ENCODE results near the gene CAPN1. TPM values are rescaled to one million over a fixed set of nuclear protein-coding genes. Genes with fewer than 3 reads are reported as not detected.

The CAPN1 gene
- total and polyA plus RNA-seq, 8 donors = 79.5 to 325 (median 134) TPM

GRCh38 chr11:65207918-65208784 lies 26.4 kb downstream of the CAPN1 start:
- no peak overlapping the region for H3K27ac ChIP-seq
- H3K9me3 ChIP-seq = no peaks in the 10 kb centered on the region
- peak in 1 of 2 donors; percentile 13 for DNase-seq
- H3K36me3 ChIP-seq = peaks cover 77 to 94% (median 92%) of the 10 kb centered on the region in 4 donors
- TF ChIP-seq EP300 (IDR thresholded peaks at IDR 0.05) (no peak), POLR2A (IDR thresholded peaks at IDR 0.05) (no peak), POLR2AphosphoS5 (IDR thresholded peaks at IDR 0.05) (no peak), CTCF (IDR thresholded peaks at IDR 0.05) (no peak)
- intact Hi-C loops (cut with DNase I; ENCODE audit: low total_unique reads) = no loop called here
- peaks cover under 1 to 3% (median 2%) of the 10 kb centered on the region in 4 donors for H3K4me1 ChIP-seq
- H3K27me3 ChIP-seq = no peaks in the 10 kb centered on the region
- no peak overlapping the region for H3K4me3 ChIP-seq
- 88 to 94% (median 90%) methylated on average over 15 to 16 of the region's 16 CpGs for WGBS, 5 donors

DNA sequence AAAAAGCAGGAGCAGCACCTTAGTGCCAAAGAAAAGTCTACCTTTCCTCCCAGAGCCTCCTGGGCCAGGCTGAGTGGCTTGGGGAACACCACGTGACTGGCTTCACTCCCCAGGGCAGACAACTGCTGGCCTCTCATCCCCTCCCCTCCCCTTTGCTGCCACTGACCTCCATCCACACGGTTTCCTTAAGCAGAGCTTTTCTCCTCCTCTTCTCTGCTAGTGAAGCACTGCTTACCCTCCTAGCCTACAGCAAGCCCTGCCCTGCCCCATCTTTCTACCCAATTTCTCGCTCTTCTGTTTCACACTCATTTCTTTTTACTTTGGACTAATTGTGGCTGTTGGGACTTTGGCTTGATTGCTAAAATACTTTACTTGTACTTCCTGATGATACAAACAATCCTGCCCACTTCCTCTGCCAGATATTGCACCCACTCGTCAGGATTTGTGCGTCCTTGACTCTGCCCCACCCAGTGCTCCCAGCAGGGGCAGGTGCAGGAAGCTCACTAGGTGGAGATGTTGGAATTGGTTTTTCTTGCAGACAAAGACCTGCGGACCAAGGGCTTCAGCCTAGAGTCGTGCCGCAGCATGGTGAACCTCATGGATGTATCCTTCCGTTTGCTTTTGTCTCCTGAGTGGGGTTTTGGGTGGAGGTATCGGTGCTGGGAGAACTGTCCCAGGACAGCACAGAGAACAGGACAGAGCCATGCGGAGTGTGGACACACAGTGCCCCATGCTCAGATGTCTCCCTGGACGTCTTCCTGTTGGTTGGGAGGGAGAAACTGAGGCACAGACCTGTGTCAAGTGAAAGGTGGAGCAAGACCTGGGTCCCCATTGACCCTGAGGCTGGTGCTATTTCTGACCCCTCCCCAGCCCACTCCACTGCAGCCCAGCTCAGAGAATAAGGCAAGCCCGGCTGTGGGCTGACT lies 27.3 kb downstream of the CAPN1 start:
- no peak for TF ChIP-seq EP300 (IDR thresholded peaks at IDR 0.05)
- TF ChIP-seq CTCF (IDR thresholded peaks at IDR 0.05) = no peak
- no peak for TF ChIP-seq POLR2A (IDR thresholded peaks at IDR 0.05)
- no peak for TF ChIP-seq POLR2AphosphoS5 (IDR thresholded peaks at IDR 0.05)
- H3K4me3 ChIP-seq = no peak overlapping the region
- H3K27ac ChIP-seq = no peak overlapping the region
- intact Hi-C loops (cut with DNase I; ENCODE audit: low total_unique reads) = no loop called here
- peaks cover 72 to 85% (median 83%) of the 10 kb centered on the region in 4 donors for H3K36me3 ChIP-seq
- H3K27me3 ChIP-seq = no peaks in the 10 kb centered on the region
- H3K9me3 ChIP-seq = no peaks in the 10 kb centered on the region
- peaks cover 3 to 10% (median 8%) of the 10 kb centered on the region in 4 donors for H3K4me1 ChIP-seq
- peak; percentile 3 to 15 for DNase-seq
- WGBS, 5 donors = 70 to 80% (median 74%) methylated on average over 12 to 13 of the region's 13 CpGs

GRCh38 chr11:65209711-65210360 lies 28.1 kb downstream of the CAPN1 start:
- peak; percentile 5 to 9 for DNase-seq
- no peak overlapping the region for H3K4me3 ChIP-seq
- 90 to 95% (median 93%) methylated on average over 18 to 20 of the region's 20 CpGs for WGBS, 5 donors
- no peak overlapping the region for H3K27ac ChIP-seq
- no peaks in the 10 kb centered on the region for H3K9me3 ChIP-seq
- H3K4me1 ChIP-seq = peaks cover 3 to 11% (median 8%) of the 10 kb centered on the region in 4 donors
- H3K27me3 ChIP-seq = no peaks in the 10 kb centered on the region
- H3K36me3 ChIP-seq = peaks cover 70 to 77% (median 75%) of the 10 kb centered on the region in 4 donors
- TF ChIP-seq EP300 (IDR thresholded peaks at IDR 0.05) (no peak), CTCF (IDR thresholded peaks at IDR 0.05) (no peak), POLR2AphosphoS5 (IDR thresholded peaks at IDR 0.05) (no peak), POLR2A (IDR thresholded peaks at IDR 0.05) (no peak)
- intact Hi-C loops (cut with DNase I; ENCODE audit: low total_unique reads) = no loop called here

- TF ChIP-seq POLR2A (IDR thresholded peaks at IDR 0.05) = no peak
- no peak for TF ChIP-seq POLR2AphosphoS5 (IDR thresholded peaks at IDR 0.05)
- no peak for TF ChIP-seq CTCF (IDR thresholded peaks at IDR 0.05)
- TF ChIP-seq EP300 (IDR thresholded peaks at IDR 0.05) = no peak
- no peak overlapping the region for H3K4me3 ChIP-seq
Observed at GRCh38 chr11:65210361-65210731, 28.6 kb downstream of the CAPN1 start.

More at GRCh38 chr11:65210361-65210731, 28.6 kb downstream of the CAPN1 start:
- H3K9me3 ChIP-seq = no peaks in the 10 kb centered on the region
- H3K27me3 ChIP-seq = no peaks in the 10 kb centered on the region
- peaks cover 3 to 11% (median 8%) of the 10 kb centered on the region in 4 donors for H3K4me1 ChIP-seq
- WGBS, 5 donors = 81 to 88% (median 85%) methylated on average over 14 of the region's 14 CpGs
- intact Hi-C loops (cut with DNase I; ENCODE audit: low total_unique reads) = no loop called here
- H3K36me3 ChIP-seq = peaks cover 64 to 72% (median 70%) of the 10 kb centered on the region in 4 donors
- DNase-seq = peak; percentile 13 to 23
- no peak overlapping the region for H3K27ac ChIP-seq
